ENCODE data around the gene RLF.
A peak's percentile ranks its signal among the peaks of the same experiment; 100 is the strongest.
"Not testable (repeated sequence)": the region's sequence is repeated elsewhere in the genome, so short reads cannot be mapped to it uniquely, and the experiment has no call there.

The RLF gene

DNA sequence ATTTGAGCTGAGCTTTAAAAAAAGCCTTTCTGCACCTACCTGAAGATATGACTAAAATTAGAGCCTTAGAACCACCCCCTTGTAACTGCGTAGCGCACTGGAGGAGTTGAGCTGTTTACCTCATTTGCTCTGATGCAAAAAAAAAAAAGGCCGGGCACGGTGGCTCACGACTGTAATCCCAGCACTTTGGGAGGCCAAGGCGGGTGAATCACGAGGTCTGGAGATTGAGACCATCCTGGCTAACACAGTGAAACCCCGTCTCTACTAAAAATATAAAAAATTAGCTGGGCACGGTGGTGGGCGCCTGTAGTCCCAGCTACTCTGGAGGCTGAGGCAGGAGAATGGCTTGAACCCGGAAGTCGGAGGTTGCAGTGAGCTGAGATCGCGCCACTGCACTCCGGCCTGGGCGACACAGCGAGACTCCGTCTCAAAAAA lies 60.3 kb downstream of the RLF start:
- DNase-seq; in situ Hi-C loops (cut with MboI; ENCODE audit: low pct_unique_long_range_greater_than_20kb, low sequenced_read_pairs): not testable (repeated sequence)

DNA sequence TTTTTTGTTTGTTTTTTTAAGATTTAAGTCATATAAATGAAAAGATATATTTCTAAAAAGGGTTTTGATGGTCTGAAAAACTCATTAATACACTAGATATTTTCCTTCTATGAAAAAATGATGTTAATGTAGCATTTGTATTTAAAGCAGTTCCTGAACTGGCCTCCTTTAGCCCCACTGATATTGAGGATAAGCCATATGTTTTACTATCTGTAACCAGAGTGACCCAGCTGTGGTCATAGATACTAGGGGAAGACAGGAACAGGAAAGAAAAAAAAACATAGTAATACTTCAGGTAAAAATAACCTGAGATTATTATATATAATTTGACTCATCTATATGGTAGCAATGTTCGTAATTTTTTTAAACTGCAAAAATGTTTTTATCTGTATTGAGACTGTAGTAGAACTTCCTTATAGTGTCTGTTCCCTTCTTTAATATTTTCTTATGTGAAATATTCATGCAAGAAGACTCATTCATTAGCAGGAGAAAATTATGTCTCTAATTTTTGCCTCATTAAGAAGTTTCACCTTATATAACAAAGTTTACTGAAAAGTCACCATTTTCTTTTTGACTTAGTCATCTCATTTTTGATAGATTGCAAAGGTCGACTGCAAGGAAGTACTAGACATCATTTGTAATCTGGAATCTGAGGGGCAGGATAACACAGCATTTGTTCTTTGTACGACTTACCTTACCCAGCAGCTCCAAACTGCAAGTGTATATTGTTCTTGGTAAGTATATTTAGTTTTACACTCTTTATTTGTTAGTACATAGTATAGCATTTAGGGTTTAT lies 61.0 kb downstream of the RLF start:
- no peak for DNase-seq
- in situ Hi-C loops (cut with MboI; ENCODE audit: low pct_unique_long_range_greater_than_20kb, low sequenced_read_pairs), result no loop called here

DNA sequence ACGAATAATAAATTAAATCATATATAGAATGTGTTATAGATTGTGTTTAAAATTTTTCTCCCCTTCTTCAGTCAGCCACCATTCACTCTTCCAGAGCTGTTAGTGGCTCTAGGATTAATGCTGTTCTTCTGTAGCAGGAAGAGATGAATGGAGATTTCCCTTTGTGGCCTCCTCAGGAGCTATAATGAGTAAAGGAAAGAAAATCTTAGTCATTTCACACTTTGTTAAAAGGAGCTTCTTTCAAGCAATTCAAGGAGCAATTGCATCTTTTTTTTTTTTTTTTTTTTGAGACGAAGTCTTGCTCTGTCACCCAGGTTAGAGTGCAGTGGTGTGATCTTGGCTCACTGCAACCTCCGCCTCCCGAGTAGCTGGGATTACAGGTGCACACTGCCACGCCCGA lies 62.9 kb downstream of the RLF start:
- no peak for DNase-seq
- in situ Hi-C loops (cut with MboI; ENCODE audit: low pct_unique_long_range_greater_than_20kb, low sequenced_read_pairs), result no loop called here

DNA sequence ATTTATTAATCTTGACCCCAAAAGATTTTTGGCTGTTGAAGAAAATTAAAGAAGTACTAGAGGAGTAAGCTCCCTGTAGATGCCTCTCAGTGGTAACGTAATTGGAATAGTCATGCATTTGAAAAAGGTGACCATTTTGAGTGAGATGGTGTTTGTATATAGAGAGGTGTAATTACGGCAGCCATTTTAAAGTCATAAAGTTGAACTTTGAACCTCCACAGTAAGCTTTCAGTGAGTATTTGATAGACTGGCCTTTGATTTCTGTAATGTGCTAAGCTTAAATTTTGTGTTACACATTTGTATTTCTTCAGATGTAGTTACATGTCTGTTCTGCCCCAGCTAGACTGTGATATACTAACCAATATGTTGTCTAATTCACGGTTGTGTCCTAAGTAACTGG lies 65.0 kb downstream of the RLF start:
- no peak for DNase-seq
- in situ Hi-C loops (cut with MboI; ENCODE audit: low pct_unique_long_range_greater_than_20kb, low sequenced_read_pairs), result no loop called here

DNA sequence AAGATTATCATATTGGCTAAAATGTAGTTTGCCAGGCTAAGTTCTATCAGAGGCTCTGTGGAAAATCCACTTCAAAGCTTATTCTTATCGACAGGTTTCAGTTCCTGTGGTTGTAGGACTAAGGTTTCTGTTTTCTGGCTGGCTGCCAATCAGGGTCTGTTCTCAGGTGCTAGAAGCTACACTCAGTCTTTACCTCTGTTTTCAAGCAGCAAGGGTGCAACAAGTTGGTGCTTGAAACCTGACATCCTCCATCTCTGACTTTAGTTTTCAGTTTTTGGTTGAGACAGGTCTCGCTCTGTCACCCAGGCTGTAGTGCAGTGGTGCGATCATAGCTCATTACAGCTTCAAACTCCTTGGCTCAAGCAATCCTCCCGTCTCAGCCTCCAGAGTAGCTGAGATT lies 71.3 kb downstream of the RLF start:
- DNase-seq, result no peak
- in situ Hi-C loops (cut with MboI; ENCODE audit: low pct_unique_long_range_greater_than_20kb, low sequenced_read_pairs), result no loop called here

DNA sequence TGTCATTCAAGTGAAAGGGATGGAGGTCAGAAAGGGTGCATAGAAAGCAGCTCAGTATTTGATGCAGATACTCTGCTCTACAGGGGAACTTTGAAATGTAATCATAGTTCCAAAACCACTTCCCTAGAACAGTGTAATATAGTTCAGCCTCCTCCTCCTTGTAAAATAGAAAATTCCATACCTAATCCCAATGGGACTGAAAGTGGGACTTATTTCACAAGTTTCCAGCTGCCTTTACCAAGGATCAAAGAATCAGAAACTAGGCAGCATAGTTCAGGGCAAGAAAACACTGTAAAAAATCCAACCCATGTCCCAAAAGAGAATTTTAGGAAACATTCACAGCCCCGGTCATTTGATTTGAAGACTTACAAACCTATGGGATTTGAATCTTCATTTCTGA lies 78.4 kb downstream of the RLF start:
- DNase-seq, result no peak
- in situ Hi-C loops (cut with MboI; ENCODE audit: low pct_unique_long_range_greater_than_20kb, low sequenced_read_pairs), result no loop called here

DNA sequence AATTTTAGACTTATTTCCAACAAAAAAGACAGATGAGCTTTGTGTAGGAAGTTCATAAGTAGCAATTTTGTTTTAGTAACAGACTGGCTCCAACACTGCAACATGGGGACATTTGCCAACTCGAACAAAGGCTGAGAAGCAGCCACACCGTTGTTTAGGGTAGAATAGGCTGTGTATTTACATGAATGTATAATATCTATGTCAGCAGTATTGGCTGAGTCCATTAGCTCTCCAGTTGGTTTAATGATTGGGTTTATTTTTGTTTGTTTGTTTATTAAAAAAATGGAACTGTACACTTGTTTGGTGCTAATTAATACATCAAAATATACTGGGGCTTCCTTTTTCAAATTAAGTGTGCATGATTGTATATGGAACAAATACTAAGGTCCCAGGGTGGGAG lies 79.2 kb downstream of the RLF start:
- no peak for DNase-seq
- in situ Hi-C loops (cut with MboI; ENCODE audit: low pct_unique_long_range_greater_than_20kb, low sequenced_read_pairs), result no loop called here

DNA sequence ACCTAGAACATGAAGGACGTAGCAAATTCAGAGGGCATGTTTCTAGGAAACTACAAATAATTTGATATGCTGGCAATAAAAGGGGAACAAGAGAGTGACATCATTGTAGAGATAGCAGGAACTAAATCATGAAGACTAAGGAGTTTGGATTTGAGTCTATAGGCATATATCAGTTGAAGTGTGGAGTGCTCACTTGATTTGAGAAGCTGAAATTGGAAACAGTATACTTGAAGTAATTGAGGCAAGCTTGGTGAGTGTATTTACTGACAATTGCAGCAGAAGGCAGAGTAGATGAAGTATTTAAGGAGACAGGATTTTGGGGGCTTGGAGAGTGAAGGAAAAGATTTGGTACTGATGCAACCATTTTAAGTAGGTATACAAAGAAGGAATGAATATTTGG lies 80.2 kb downstream of the RLF start:
- in situ Hi-C loops (cut with MboI; ENCODE audit: low pct_unique_long_range_greater_than_20kb, low sequenced_read_pairs), result no loop called here
- DNase-seq, result no peak

DNA sequence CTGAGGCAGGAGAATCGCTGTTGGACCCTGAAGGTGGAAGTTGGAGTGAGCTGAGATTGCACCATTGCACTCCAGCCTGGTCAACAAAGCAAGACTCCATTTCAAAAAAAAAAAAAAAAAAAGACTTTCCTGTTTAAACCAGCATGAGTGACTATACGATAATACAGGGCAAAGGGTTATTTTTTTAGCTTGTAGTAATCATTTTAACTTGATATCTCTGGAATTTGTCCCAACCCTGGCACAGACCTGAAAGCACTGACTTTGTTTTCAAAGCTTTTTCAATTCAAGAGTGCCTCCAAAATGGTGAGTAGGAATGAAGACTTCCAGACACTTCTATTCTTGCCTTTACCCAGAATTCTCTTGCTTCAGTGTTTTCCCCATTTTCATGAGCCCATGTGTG lies 82.2 kb downstream of the RLF start:
- in situ Hi-C loops (cut with MboI; ENCODE audit: low pct_unique_long_range_greater_than_20kb, low sequenced_read_pairs), result no loop called here
- DNase-seq, result no peak

DNA sequence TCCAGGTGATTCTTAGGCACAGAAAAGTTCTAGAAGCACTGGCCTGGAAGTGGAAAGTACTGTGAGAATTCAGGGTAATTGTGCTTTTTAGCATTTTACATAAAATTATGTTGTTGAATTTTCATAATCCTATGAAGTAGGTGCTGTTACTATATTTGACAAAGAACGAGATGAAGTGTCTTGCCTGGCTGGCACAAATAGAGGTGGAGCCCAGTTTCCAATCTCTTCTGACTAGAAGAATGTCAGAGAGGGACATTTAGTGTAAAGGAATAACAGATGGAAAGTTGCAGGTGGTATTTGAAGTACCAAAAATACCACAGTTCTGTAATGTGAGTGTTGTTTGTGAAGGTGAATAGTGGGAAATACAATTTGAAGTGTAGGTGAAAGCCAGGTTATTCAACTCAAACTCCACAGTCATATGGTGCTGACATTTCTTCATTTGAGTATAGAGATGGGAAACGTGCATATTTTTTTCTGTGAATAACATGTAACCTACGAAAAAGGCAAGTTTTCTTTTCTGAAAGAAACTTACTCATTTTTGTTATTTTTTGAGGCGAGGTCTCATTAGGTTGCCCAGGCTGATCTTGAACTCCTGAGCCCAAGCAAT lies 83.1 kb downstream of the RLF start:
- DNase-seq, result no peak

DNA sequence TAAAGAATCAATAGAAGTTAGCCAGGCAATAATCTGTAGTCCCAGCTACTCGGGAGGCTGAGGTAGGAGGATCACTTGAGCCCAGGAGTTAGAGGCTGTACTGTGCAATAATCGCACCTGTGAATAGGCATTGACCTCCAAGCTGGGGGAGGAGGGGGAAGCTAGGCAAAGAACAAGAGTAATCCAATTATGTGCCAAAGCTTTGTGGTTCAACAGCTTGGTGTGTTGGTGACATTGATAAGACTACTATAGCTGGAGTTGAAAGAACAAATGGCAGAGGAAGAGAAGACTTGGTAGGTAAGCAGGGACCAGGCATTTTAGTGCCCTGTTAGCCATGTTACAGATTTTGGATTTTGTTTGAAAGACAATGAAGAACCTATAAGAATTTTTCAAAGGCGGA lies 84.5 kb downstream of the RLF start:
- no peak for DNase-seq
- in situ Hi-C loops (cut with MboI; ENCODE audit: low pct_unique_long_range_greater_than_20kb, low sequenced_read_pairs), result no loop called here

More for the DNA sequence above, 83.1 kb downstream of the RLF start:
- in situ Hi-C loops (cut with MboI; ENCODE audit: low pct_unique_long_range_greater_than_20kb, low sequenced_read_pairs), result no loop called here

DNA sequence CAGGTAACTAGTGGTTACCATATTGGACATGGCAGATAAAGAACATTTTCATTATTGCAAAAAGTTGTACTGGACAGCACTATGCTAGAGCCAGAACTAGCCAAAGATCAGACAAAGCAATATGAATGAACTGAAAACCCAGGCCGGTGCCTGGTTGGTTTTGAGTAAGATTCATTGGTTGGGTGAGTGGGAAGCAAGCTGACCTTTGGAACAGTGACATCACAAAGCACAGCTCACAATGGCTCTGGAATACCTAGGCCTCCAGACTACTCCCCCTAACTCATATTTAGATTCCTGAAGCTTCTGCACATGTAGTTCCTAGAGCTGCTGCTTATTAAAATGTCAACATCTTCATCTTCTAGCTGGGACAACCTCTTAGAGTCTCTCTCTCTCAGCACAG lies 86.5 kb downstream of the RLF start, which contains the start of gene TMCO2:
TSS of gene TMCO2 (plus strand) at position 283 of the 400 bp plus-strand sequence. CDS start at position 340, 57 bp downstream.
- in situ Hi-C loops (cut with MboI; ENCODE audit: low pct_unique_long_range_greater_than_20kb, low sequenced_read_pairs), result no loop called here

DNA sequence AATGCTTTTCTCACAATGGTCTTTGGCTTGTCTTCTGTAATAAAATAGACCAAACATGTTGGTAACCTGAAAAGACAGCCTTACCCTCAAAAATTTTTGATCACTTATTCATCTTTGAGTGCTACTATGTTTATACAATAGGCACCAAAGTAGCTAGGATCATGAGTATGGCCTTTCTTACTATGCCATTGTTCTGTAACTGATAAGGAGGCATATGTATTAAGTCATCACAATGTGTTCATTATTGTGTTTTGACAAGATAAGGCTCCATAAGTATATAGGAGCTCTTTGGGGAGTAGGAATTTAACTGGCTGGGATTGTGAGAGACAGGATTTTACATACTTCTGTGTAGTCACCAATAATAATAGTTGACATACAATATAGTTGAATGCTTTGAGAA lies 87.2 kb downstream of the RLF start:
- in situ Hi-C loops (cut with MboI; ENCODE audit: low pct_unique_long_range_greater_than_20kb, low sequenced_read_pairs), result no loop called here

More for the DNA sequence above, 86.5 kb downstream of the RLF start, which contains the start of gene TMCO2:
- no peak for DNase-seq

DNA sequence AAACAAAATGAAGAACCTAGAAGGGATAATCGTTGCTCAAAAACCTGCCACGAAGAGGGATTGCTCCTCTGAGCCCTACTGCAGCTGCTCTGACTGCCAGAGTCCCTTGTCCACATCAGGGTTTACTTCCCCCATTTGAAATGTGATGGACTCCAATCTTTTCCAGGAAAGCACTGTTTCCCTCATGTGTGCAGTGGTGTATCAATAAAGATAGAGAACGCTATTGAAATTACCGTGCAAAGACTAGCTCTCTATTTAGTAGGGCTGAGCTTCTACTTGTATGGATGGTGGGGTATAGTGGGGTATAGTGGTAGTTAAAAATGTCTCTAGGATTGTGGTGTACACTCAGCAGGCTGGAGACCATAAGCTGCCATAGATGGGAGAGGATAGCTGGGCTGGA lies 90.3 kb downstream of the RLF start:
- in situ Hi-C loops (cut with MboI; ENCODE audit: low pct_unique_long_range_greater_than_20kb, low sequenced_read_pairs), result no loop called here
- DNase-seq, result no peak

More for the DNA sequence above, 87.2 kb downstream of the RLF start:
- no peak for DNase-seq

DNA sequence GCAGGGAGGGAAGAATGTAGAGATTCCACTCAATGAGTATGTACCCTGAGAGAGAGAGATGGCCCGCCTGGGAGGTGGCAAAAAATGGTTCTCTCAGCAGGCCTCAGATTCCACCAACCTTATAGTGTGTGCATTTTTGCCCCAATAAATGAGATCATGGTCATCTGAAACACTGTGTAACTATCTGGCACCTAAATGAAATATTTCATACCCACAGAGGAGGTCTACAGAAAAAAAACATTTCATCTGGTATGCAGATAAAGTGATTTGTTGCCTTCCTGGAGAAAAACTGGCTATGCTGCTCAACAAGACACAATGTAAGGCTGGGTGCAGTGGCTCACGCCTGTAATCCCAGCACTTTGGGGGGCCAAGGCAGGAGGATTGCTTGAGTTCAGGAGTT lies 91.4 kb downstream of the RLF start:
- in situ Hi-C loops (cut with MboI; ENCODE audit: low pct_unique_long_range_greater_than_20kb, low sequenced_read_pairs), result no loop called here
- DNase-seq, result no peak

DNA sequence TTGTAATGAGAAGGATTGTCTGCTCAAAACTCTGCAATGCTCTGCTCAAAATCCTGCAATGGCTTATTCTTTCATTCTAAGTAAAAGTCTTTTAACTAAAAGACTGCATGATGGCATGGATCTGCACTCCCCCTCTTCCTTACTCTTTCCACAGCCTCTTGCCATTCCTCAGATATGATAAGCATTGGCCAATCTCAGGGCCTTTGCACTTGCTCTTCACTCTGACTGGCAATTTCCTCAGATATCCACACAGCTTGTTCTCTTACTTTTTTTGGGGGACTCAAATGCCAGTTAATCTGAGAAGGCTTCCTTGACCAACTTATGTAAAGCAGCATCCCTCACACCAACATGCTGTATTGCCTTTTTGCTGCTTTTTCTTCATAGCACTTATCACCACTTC lies 94.0 kb downstream of the RLF start:
- in situ Hi-C loops (cut with MboI; ENCODE audit: low pct_unique_long_range_greater_than_20kb, low sequenced_read_pairs), result no loop called here
- no peak for DNase-seq

DNA sequence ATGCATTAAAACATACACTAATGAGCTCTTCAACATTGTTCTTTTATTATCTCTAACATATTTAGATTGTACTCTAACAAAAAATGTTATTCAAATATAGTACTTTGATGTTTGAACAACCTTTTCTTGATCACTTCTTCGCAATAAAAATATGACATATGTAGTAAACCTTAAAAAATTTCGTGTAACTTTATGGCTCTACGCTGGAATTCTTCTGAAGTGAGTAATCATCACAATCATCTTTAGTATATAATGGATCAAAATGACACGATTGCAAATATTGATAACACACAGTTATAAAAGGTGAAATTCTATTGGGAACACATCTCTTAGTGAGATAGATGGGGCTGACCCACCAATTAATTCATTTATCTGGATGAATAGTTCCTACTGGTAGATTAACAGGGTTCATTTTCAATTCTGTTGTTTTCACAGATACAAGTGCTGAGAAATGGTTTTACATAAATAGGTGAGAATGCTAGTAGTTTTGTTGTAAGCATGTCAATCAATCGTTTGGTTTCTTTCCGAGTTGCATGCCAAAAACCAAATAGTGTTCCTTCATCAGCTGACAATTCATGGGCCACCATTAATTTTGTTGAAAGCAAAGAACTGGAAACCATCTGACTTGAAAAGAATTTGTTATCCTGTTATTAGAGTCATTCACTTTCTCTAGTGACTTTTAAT lies 95.4 kb downstream of the RLF start:
- in situ Hi-C loops (cut with MboI; ENCODE audit: low pct_unique_long_range_greater_than_20kb, low sequenced_read_pairs), result no loop called here
- no peak for DNase-seq

DNA sequence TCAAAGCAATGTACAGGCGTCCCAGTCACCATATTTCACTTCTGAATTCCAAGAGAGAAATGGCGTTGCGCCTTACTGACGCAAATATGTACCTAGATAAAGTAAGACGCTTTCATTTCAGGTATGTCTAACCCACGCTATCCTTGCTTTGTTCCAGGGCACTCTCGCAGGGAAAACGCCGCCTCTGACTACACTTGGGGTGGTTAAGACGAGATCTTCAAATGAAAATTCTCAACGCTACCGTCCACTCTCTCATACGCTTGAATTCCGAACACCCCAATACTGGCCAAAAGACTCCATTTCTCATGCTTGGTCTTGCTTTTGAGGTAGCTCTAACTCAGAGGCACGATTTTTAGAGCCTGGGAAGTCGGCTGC lies 96.1 kb downstream of the RLF start:
- in situ Hi-C loops (cut with MboI; ENCODE audit: low pct_unique_long_range_greater_than_20kb, low sequenced_read_pairs), result no loop called here
- DNase-seq, result no peak

DNA sequence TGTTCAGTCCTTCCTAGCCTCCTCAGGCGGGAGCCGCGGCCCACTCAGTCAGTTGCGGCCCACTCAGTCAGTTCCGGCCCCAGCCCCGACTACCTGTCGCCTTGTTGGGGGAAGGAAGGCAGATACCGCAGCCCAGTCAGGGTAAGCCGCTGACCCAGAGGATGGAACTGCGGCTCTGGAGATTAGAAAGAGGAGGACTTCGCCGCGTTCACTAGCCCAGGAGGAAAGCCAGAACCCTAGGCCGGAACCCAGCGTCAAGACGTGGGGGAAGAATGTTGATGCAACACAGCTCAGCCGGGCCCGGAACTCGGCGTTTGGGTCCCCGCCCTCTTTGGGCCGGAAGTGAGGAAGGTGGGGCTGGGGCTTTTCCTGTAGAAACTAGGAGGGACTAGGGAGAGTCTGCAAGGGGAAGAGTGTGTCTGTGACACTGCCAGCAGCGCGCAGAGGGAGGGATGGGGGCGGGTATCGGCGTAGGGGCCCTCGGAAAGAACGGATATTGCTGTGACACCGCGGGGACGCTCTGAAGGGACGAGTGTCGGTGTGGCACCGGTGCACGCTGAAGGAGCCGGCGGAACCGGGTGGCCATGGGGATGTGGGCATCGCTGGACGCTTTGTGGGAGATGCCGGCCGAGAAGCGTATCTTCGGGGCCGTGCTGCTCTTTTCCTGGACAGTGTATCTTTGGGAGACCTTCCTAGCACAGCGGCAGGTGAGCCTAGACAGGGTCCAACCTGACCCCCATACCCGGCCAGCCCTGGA lies 96.7 kb downstream of the RLF start, which contains the start of gene ZMPSTE24:
TSS of gene ZMPSTE24 (plus strand) at position 549 of the 757 bp plus-strand sequence. CDS start at position 585, 36 bp downstream.
- in situ Hi-C loops (cut with MboI; ENCODE audit: low pct_unique_long_range_greater_than_20kb, low sequenced_read_pairs), result no loop called here
- peak; percentile 99 for DNase-seq

DNA sequence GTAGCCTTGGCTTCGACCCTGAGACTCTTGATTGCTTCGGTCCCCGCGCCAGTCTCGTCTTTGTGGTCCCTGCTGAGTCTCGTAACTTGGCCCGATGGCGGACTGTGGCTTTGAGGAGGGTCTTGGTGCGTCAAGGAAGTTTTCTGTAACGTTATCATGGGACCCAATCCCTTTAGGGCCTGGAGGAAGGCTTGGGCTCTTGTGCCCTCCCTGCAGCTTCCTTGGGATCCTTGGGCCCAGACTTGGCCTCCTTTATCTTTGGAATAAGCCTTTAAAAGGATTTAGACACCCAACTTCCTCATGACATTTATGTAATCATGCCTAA lies 97.2 kb downstream of the RLF start:
- no peak for DNase-seq
- in situ Hi-C loops (cut with MboI; ENCODE audit: low pct_unique_long_range_greater_than_20kb, low sequenced_read_pairs), result no loop called here
